Measurements from ENCODE around the gene TLE1. TPM values are rescaled to one million over a fixed set of nuclear protein-coding genes. Genes with fewer than 3 reads are reported as not detected.

The TLE1 gene
- total RNA-seq, 1 experiment from 2014 or later: 49.0 TPM

DNA sequence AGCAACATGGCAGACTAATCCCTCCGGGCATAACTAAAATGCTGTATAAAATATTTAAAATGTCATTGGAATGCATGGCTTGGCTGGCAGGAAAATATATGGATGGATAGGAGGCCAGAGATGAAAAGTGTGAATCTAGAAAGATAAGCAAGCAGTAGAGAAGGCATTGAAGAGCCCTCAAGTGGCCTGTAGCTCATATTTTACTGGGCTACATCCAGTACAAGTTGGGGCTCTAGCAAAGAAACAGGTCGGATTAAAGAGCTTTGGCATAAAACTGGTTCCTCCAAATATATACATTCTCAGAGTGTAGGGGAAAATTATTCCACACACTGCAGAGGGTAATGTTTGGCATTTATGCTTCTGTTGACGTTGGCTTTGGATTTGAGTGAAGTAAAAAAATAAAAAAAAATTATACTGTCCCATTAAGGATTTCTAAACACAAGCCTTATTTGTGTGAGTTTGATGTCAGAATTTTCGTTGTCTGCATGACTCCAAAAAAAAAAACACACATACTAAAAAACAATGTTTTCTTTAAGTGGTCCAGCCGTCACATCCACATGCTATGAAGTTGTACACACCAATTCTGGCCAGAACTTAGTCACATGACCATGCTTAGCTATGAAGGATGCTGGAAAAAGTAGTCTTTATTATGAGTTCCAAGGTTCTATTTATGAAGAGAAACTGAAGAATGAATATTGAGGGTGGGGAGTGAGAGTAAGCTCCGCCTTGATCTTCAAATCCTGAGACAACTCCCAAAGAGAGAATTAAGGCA, 147.0 kb downstream of the TLE1 start:
- Histone ChIP-seq H3K4me3 (ENCODE audit: low read length) (no peak overlapping the region), H3K79me2 (ENCODE audit: low read length) (no peaks in the 10 kb centered on the region), H2AFZ (ENCODE audit: low read length) (no peak overlapping the region), H3F3A (ENCODE audit: low read length, unreplicated experiment) (no peaks in the 10 kb centered on the region), H3K27me3 (ENCODE audit: low read length) (no peaks in the 10 kb centered on the region), H3K9me2 (replicated peaks; ENCODE audit: low read length) (no peaks in the 10 kb centered on the region), H3K4me2 (ENCODE audit: low read length) (no peak overlapping the region), H3K36me3 (ENCODE audit: low read depth, low read length) (no peaks in the 10 kb centered on the region), H3K4me1 (ENCODE audit: insufficient read depth, low read length) (no peaks in the 10 kb centered on the region), H3K9me3 (ENCODE audit: low read length) (no peaks in the 10 kb centered on the region), H3K9ac (ENCODE audit: low read length) (no peak overlapping the region), H4K20me1 (ENCODE audit: low read length) (no peaks in the 10 kb centered on the region), H3K27ac (ENCODE audit: low read length) (no peak overlapping the region)
- intact Hi-C loops (cut with micrococcal nuclease): no loop called here
- no peak for DNase-seq
- TF ChIP-seq, protein P1, sequence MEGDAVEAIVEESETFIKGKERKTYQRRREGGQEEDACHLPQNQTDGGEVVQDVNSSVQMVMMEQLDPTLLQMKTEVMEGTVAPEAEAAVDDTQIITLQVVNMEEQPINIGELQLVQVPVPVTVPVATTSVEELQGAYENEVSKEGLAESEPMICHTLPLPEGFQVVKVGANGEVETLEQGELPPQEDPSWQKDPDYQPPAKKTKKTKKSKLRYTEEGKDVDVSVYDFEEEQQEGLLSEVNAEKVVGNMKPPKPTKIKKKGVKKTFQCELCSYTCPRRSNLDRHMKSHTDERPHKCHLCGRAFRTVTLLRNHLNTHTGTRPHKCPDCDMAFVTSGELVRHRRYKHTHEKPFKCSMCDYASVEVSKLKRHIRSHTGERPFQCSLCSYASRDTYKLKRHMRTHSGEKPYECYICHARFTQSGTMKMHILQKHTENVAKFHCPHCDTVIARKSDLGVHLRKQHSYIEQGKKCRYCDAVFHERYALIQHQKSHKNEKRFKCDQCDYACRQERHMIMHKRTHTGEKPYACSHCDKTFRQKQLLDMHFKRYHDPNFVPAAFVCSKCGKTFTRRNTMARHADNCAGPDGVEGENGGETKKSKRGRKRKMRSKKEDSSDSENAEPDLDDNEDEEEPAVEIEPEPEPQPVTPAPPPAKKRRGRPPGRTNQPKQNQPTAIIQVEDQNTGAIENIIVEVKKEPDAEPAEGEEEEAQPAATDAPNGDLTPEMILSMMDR (conservative IDR thresholded peaks at IDR 0.05; ENCODE audit: low read depth, low read length): no peak
- no peak for TF ChIP-seq EZH2phosphoT487 (IDR thresholded peaks at IDR 0.05; ENCODE audit: borderline replicate concordance, low read length)
- no peak for TF ChIP-seq EZH2 (IDR thresholded peaks at IDR 0.05; ENCODE audit: low read length, unreplicated experiment)
- BruUV-seq (replicated peaks): no TSS peak
- ChIA-PET CTCF (interaction anchor here (0.5 kb wide), 1 partner anchor 74 kb away, joined by 3 read pairs; no protein-coding TSS in a partner anchor), POLR2A (ENCODE audit: unreplicated experiment) (no interaction called here)
- ATAC-seq: no peak

DNA sequence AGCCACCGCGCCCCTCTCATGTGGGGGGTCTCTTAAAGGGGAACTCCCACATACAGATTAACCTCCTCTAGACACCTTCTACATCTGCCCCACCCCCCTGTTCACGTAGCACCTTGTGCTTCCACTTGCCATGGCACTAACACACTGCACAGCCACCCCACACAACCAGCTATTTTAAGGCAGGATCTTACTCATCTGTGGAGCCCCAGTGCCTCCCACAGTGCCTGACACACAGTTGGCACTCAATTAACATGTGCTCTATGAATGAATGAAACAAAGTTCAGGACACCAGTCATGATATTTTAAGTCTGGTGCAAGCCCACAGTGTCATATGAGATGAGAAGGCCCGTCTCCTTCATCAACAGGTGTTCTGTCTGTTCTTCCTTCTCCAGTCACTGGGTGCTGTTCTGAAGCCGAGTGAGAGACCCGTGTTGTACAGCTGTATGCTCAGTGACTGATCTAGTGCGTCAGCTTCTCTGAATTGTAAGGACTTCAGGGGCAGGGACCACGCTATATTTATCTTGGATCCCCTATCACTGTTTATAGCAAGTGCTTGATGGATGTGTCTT, 149.1 kb downstream of the TLE1 start:
- no peak overlapping the region for H3K27ac ChIP-seq (ENCODE audit: low read length)
- CTCF ChIA-PET: no interaction called here
- intact Hi-C loops (cut with micrococcal nuclease): no loop called here
- H3K79me2 ChIP-seq (ENCODE audit: low read length): no peaks in the 10 kb centered on the region
- H3K36me3 ChIP-seq (ENCODE audit: low read depth, low read length): no peaks in the 10 kb centered on the region
- no peak overlapping the region for H2AFZ ChIP-seq (ENCODE audit: low read length)
- no peaks in the 10 kb centered on the region for H3F3A ChIP-seq (ENCODE audit: low read length, unreplicated experiment)
- H3K9me3 ChIP-seq (ENCODE audit: low read length): no peaks in the 10 kb centered on the region
- peaks cover 13% of the 10 kb centered on the region for H3K4me1 ChIP-seq (ENCODE audit: insufficient read depth, low read length)
- DNase-seq: no peak
- ATAC-seq: no peak
- H3K9ac ChIP-seq (ENCODE audit: low read length): no peak overlapping the region
- no peaks in the 10 kb centered on the region for H4K20me1 ChIP-seq (ENCODE audit: low read length)
- H3K4me3 ChIP-seq (ENCODE audit: low read length): no peak overlapping the region
- no TSS peak for BruUV-seq (replicated peaks)
- TF ChIP-seq, protein P1 (conservative IDR thresholded peaks at IDR 0.05; ENCODE audit: low read depth, low read length): no peak
- TF ChIP-seq EZH2phosphoT487 (IDR thresholded peaks at IDR 0.05; ENCODE audit: borderline replicate concordance, low read length) (no peak), EZH2 (IDR thresholded peaks at IDR 0.05; ENCODE audit: low read length, unreplicated experiment) (no peak)
- no peaks in the 10 kb centered on the region for H3K9me2 ChIP-seq (replicated peaks; ENCODE audit: low read length)
- POLR2A ChIA-PET (ENCODE audit: unreplicated experiment): no interaction called here
- no peaks in the 10 kb centered on the region for H3K27me3 ChIP-seq (ENCODE audit: low read length)
- H3K4me2 ChIP-seq (ENCODE audit: low read length): no peak overlapping the region

DNA sequence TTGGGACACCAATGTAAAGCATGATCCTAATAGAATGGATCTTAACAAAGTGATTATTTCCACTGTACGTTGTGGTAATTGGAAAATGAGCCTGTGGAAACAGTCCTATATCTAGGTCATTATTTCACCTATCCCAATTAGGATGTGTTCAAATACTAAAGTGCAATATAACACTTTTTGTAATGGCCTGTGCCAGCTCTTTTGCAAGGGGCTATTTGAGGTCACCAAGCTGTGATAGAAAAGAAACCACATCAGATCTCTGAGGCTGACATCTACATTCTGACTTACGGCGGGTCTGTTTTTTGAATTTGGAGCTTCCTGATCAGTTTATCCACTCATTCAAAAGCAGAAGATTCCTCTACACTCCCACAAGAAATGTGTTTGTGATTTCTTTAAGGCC, 150.0 kb downstream of the TLE1 start:
- Histone ChIP-seq H3K9me3 (ENCODE audit: low read length) (no peaks in the 10 kb centered on the region), H3K27ac (ENCODE audit: low read length) (no peak overlapping the region), H2AFZ (ENCODE audit: low read length) (no peak overlapping the region), H4K20me1 (ENCODE audit: low read length) (no peaks in the 10 kb centered on the region), H3K9me2 (replicated peaks; ENCODE audit: low read length) (no peaks in the 10 kb centered on the region), H3F3A (ENCODE audit: low read length, unreplicated experiment) (no peaks in the 10 kb centered on the region), H3K79me2 (ENCODE audit: low read length) (no peaks in the 10 kb centered on the region), H3K4me1 (ENCODE audit: insufficient read depth, low read length) (peaks cover 22% of the 10 kb centered on the region), H3K4me3 (ENCODE audit: low read length) (no peak overlapping the region), H3K27me3 (ENCODE audit: low read length) (no peaks in the 10 kb centered on the region), H3K9ac (ENCODE audit: low read length) (no peak overlapping the region), H3K36me3 (ENCODE audit: low read depth, low read length) (no peaks in the 10 kb centered on the region), H3K4me2 (ENCODE audit: low read length) (no peak overlapping the region)
- no TSS peak for BruUV-seq (replicated peaks)
- POLR2A ChIA-PET (ENCODE audit: unreplicated experiment): no interaction called here
- CTCF ChIA-PET: no interaction called here
- intact Hi-C loops (cut with micrococcal nuclease): no loop called here
- DNase-seq (no peak), ATAC-seq (no peak)
- TF ChIP-seq EZH2phosphoT487 (IDR thresholded peaks at IDR 0.05; ENCODE audit: borderline replicate concordance, low read length): no peak
- no peak for TF ChIP-seq EZH2 (IDR thresholded peaks at IDR 0.05; ENCODE audit: low read length, unreplicated experiment)
- TF ChIP-seq, protein P1 (conservative IDR thresholded peaks at IDR 0.05; ENCODE audit: low read depth, low read length): no peak

Measured in PC-3 (cell line).